Muscle of back (tissue), 13 donors: ENCODE measurements around the gene PCDH19. TPM values are rescaled to one million over a fixed set of nuclear protein-coding genes. Genes with fewer than 3 reads are reported as not detected.
"Not testable (repeated sequence)": the region's sequence is repeated elsewhere in the genome, so short reads cannot be mapped to it uniquely, and the experiment has no call there.

Experiments
- DNase-seq, 3 donors: peaks; one replicate each; pipeline versions ENCODE4 v3.0.0 to v3.0.0-alpha.2; 2013
- long read RNA-seq, 9 donors: transcript quantifications; one replicate each; lab custom pipeline, GENCODE V29; 2026
- polyA plus RNA-seq, 10 donors: library from polyadenylated mRNA; unstranded; fragments of 120-200 nt; gene quantifications; one replicate each; pipeline ENCODE4 v1.2.1, GENCODE V29; 2013; ENCODE audit not compliant: insufficient read length in 10 of 10

PCDH19 gene, protein sequence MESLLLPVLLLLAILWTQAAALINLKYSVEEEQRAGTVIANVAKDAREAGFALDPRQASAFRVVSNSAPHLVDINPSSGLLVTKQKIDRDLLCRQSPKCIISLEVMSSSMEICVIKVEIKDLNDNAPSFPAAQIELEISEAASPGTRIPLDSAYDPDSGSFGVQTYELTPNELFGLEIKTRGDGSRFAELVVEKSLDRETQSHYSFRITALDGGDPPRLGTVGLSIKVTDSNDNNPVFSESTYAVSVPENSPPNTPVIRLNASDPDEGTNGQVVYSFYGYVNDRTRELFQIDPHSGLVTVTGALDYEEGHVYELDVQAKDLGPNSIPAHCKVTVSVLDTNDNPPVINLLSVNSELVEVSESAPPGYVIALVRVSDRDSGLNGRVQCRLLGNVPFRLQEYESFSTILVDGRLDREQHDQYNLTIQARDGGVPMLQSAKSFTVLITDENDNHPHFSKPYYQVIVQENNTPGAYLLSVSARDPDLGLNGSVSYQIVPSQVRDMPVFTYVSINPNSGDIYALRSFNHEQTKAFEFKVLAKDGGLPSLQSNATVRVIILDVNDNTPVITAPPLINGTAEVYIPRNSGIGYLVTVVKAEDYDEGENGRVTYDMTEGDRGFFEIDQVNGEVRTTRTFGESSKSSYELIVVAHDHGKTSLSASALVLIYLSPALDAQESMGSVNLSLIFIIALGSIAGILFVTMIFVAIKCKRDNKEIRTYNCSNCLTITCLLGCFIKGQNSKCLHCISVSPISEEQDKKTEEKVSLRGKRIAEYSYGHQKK (N-terminal part only)
- 1 to 10 TPM; 3.6 to 7.7 (median 4.8) TPM for polyA plus RNA-seq
- long read RNA-seq, donor 1, full-length matches to known transcripts: 1 of 1 reads
- long read RNA-seq, donor 1, partial matches to known transcripts: 0 of 1 reads
- long read RNA-seq, donor 1, other reads (novel, unspliced or antisense): 0 of 1 reads
- long read RNA-seq, donor 2: 0 reads
- long read RNA-seq, donor 3: 0 reads
- long read RNA-seq, donor 4: 0 reads
- long read RNA-seq, donor 5: 0 reads
- long read RNA-seq, donor 6: 0 reads
- long read RNA-seq, donor 7: 0 reads
- long read RNA-seq, donor 8: 0 reads
- long read RNA-seq, donor 9: 0 reads

DNA sequence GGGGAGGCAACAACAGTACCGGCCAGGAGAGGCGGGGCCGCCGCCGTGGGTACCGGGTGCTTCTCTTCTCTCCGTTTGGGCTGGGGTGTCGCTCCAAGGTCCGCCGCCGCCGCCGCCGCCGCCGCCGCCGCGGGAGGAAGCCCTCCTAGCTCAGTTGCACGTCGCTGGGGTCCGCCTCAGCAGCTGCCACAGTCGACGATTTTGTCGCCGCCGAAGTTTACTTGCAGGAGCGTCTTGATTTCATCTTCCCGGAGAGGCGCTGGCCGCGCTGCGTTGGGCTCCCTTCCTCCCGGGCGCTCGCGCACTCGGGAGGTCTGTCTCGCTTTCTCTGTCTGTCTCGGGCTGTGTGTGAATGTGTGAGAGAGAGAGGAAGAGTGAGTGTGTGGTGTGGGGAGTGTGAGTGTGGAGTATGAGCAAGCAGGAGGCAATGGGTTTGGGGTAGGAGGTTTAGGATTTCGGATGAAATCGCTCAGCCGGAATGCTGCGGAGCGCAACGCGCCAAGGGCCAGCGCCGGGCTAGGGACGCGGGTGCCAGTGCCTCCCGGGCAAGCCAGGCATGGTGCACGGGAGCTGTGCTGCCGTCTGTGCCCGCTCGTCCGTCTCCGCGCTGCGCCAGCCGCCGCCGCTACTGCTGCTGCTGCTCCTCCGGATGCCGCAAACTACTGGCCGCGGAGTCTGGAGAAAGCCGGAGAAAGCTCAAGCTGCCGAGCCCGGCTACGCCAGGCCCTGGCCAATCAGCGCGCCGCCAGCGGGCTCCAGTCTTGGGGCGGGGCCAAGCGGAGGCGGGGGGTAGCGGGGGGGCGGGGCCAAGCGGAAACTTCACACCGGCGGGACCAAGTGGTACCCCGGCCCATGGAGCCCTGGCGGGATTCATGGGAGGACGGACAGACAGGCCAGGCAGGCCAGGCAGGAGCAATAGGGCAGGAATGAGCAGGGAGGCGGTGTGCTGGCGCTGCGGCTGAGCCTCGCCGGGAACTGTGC lies at the start of gene PCDH19:
Gene PCDH19, minus strand, starts transcription at position 664 of the 981 bp plus-strand sequence. CDS start 1,676 bp downstream, outside the sequence.
- peak; percentile 40 to 85 (median 66) for DNase-seq

DNA sequence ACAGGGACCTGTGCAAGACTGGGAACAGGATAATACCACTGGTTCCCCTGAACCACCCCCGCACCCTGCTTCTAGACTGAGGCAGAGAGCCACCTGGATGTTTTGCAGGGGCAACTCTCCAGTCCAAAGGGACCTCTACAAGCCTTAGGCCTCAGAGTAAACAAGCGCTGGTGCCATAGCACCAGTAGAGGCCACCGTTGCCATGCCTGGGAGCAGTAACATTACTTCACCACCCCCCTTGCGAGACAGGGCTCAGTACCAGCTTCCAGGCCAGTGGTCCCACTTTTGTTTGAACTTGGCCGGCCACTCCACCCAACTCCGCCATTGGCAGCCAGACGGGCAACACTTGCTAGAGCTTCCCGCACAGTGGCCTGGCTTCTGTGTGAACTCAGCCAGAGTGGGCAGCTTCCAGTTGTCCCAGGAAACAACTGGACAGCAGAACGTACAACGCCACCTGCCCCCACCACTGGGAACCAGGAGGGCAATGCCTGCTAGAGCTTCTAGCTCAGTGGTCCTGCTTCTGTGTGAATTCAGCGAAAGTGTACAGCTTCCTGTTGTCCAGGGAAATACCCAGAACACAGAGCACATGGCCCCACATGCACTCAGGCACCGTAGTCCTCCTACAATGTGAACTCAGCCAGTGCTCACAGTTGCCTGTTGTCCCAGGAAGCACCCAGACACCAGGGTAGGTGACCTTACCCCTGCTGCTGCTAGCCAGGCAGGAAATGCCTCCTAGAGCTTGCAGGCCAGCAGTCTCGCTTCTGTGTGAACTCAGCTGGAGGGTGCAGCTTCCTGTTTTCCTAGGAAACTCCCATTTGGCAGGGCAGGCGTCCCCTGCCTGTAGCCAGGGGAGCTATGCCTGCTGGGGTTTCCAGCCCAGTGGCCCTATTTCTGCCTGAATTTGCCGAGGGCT lies 39.9 kb upstream of the PCDH19 start:
- DNase-seq: no peak

DNA sequence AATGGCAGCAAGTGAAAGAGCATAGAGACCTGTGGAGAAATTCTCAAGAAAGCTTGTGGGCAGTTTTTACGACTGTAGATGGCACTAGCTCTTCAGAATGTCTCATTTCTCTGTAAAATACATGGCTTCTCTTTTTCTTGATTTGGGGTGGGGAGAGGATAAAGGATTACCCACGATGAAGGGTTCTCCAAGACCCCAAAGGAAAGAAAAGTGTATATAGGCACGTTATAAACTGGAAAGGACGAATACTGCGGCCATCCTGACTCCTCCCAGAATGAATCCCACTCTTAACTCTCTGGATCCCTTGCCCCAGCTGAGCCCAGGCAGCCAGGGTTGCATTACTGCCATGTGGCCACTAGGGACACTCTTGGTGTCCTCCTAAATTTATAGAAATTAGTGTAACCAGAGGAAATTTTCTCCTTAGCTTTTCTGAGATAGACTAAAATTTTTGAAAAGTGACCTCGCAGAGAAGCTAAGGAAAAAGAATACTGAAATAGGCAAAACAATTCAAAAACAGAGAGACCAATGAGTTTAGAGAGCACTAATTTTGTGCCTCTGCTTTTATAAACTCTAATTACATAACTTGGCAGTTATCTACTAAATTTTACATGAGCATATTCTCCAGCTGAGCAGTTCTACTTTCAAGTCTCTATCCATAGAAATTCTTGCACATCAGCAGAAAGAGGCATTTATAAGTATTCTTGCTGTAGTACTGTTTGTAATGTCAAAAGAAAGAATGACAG lies 37.8 kb upstream of the PCDH19 start:
- peak; percentile 28 to 82 (median 67) for DNase-seq

DNA sequence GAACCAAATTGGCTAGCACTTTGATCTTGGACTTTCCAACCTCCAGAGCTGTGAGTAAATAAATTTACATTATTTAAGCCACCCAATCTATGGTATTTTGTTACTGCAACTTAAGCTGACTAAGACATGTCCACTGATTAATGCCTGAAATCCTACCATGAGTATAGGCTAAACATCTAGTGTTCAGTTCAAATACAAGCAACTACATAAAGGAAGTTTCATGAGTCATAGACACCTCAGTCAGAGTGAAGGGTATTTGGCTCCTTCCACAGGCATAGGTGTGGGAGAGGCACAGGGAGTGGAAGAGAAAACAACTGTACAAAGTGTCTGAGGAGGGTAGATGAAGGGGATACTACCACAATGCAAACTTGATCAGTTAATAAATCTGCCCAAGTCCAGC lies 35.5 kb upstream of the PCDH19 start:
- no peak for DNase-seq

DNA sequence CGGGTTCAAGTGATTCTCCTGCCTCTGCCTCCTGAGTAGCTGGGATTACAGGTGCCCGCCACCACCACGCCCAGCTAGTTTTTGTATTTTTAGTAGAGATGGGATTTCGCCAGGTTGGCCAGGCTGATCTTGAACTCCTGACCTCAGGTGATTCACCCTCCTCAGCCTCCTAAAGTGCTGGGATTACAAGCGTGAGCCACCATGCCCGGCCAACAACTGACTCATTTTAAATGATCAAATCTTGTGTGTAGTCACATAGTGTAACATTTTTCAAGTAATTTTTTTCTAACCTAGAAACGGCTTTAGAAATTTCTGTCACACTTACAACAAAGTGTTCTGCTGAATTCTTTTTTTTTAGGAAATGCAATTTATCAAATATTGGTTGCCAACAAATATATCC lies 31.2 kb upstream of the PCDH19 start:
- DNase-seq: not testable (repeated sequence)

DNA sequence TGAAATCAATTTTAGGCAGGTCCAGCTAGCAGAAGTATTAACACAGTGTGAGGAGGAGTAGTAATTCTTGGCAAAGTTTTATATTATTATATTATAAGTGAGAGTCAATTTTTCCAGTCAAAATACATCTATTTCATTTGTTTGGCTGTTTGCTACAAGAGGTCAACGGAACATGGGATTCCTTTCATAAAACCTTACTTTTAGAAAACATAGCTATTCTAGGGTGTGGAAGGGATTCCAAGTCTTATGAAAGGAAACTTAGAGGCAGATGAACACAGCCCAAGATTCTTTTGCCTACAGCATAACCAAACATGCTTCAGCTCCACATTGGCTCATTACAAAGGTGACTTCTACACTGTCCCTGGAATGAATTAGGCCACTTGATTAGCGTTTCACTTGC lies 29.9 kb upstream of the PCDH19 start:
- peak in 1 of 3 donors; percentile 22 for DNase-seq

DNA sequence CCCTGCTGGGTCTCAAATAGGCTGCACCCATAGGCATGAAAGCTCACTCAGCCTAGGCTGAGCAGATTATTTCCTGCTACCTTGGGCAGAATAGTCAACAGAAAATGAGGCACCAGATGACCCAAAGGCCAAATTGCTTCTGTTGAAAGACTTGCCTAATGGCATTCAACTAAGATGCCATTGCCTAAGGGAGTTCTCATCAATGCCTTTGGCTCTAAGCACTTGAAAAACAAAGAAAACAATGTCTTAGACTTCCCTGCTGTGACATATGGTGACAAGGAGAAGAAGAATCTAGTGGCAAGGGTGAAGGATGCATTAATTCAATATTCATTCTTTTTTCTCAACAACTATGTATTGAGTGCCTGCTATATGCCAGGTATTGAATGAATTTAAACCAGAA lies 25.7 kb upstream of the PCDH19 start:
- DNase-seq: no peak

DNA sequence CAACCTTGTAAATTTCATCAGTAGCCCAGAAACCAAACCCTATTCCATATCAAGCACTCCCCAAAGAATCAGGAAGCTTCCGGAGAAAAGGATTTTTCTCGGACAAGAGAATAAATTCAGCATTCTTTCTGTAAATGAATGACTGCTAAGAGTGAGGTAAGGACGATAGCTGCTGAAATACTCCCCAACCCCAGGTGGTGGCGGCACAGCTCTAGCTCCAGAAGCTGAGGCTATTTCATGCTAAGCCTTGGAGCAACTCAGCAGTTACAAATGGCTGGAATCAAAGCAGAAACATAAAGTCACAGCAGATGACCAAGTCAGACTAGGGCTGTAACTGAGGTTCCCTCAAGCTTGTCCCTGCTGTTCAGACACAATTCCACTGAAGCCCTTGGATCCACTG lies 13.9 kb upstream of the PCDH19 start:
- DNase-seq: no peak

DNA sequence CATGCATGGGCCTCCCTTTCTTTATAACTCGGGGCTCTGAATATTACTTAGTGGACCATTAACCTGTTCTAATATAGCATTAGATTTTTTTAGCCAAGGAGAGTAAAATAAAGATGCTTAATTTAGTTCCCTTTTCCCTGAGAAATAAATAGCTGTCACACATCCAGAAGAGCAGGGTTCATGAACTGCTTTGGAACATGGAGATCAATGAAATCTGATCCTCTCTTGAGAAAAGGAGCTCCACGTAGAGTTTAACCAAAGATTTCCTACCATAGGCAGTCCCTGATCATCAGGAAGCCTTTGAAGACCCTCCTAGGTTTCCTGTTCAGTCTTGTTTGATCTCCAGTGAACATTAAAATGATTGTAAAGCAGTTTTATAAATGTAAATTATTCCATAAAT lies 8.5 kb upstream of the PCDH19 start:
- DNase-seq: peak in 1 of 3 donors; percentile 61

DNA sequence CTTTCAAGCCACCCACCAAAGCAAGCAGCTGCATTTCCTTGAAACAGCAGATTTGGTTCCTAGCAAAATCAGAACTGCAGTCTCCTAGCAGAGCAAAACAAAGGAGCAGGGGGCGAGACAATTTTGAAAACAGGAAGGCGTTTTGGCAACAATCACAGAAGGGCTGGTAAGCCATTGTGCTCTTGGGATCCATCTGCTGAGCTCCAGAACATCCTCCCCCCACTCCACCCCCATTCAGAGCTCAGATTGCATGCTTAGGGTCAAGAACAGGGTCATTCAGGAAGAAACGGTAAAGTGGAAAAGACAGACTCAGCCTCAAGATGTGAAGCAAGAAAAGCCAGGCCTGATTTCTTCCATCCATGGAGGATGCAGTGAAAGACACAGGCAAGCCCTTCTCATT lies 7.6 kb upstream of the PCDH19 start:
- DNase-seq: peak in 2 of 3 donors; percentile 63 to 81

DNA sequence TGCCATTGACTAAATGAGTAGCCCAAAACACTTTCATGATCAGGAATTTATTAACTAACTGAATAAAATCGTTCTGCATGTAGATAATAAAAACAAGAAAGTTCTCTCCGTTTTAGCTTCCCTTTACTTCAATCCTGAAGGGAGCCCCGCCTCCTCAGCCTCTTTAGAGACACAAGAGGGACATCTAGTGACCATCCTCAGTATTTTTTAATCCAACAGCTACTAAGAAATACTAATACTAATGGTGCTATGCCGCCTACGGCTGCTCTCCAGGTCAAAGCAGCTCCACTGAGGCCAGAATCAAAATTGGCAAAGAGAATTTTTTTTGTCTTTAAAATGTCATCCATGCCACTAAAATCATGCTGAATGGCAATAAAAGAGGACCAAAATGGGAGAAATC lies 3.2 kb upstream of the PCDH19 start:
- peak; percentile 45 to 77 (median 64) for DNase-seq

DNA sequence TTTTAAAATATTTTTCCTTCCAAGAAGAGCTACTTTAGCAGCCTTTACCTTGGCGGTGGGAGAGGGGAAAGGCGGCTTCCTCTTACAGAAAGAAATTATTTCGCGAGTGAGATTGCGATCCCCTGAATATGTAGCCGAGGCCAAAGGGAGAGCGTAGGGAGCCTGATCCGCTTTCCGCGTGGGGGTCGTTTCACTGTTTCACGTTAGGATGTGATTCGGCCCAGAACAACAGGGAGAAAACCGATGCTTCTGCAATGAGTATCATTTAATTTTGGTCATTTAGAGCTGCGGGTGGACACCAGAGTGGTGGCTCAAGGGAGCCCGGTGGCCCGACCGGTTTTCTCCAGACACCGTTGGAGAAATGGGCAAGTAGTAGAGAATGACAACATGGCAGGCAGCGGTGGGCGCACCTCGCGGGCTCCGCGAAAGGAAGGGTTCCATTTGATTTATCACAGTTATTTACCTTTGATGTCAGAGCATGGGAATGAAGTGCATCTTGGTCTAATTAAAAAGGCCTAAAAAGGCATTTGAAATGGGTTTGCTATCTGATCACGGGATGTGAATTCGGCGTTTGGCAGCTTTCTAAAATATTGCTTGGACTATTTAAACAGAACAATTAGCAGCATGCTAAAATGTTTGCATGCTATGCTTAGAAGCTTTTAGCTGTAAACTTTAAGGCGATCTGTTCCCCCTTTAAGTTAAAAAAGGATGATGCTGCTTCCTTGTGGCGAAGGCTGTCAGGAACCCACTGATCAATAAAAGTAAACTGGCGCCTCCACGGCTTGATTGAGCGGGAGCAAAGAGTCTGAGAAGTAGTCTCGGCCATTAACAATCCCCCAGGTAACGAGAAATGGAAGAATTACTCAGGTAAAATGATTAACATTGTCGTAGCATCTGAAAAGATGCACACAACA lies 2.0 kb upstream of the PCDH19 start:
- DNase-seq: peak in 1 of 3 donors; percentile 21

DNA sequence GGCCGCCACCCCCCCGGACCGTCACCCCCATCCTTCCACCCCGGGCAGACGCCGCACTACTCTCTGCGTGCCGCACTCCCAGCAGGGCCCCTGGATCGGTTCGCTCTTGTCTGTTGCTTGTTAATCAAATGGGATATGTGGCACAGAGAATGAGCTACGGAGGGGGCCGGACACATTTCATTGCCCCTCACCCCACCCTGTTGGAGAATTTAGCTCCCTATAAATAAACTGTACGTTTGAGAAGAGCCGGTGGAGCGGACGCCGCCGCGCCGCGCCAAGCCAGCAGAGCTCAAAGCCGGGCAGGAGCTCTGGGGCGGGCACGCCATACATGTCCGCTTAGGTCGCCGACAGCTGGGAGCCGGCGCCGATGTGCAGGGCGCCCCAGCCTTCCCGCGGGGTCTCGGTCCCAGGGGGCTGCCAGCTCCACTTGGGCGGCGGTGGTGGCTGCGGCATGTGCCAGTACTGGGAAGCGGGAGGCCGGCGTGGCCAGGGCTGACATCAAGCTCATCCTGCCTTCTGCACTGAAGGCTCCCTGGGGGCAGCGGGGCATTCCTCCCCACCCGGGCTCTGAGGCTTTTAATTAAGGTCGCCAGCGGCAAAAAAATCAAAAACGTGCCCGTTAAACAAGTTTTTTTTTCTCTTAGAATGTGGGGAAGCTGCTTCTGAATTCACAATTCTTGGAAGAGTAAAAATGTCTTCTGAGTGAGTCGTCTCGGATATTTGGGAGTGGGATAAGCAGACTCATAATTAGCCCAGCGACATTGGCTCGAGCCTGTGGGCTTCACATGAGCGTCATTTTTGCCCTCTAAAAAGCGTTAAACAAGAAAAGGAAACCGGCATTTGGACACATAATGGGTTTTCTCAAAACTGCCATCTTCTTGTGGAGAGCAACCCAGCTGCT lies 1.1 kb upstream of the PCDH19 start:
- peak in 1 of 3 donors; percentile 50 for DNase-seq

DNA sequence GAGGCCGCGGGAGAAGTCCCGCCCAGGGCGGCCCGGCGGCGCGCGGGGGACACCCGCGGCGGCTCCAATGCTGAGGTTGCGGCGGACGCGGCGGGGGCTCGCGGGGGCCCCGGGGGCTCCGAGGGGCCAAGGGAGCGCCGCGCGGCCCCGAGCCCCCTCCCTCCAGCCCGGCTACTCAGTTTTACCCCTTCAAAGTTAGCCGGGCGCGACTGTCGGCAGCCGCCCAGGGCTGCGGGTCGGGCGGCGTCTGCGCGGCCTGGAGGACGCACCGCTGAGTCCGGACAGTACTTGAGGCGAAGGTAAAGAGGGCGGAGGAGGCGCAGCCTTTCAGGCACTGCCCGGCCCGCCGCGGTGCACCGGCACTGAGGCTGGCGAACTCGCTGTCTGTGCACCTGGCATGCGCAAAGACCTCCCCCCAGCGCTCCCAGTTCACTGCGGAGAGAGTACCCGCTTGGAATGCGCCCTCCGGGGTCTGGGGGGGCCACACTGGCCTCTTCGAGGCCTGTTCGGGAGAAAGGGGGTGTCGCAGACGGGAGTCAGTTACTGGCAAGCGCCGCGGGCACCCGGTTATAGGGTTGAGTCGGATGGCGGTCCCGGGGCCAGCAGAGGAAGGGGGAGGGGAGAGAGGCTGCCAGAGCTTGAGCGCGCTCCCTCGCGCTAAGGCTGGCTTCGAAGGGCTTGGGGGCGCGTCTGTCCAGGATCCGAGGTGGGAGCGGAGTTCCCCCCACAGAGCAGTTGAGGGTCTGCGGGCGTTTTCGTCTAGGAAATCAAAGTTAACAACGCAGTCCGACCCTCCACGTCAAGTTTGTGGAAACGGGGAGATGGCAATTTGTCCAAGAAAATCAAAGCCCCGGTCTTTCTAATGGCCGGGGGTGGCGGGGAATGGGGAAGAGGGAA lies 1.1 kb downstream of the PCDH19 start:
- DNase-seq: peak in 1 of 3 donors; percentile 52
